NOMO-1 (cell line): ENCODE results near the gene SLC3A2.
"Not testable (repeated sequence)": the region's sequence is repeated elsewhere in the genome, so short reads cannot be mapped to it uniquely, and the experiment has no call there.

Experiments used
- DNase-seq, 2 experiments: peaks; one replicate each; lab custom pipeline; 2025; ENCODE audit not compliant: unreplicated experiment in 2 of 2; lab: John Stamatoyannopoulos, UW

The SLC3A2 gene

GRCh38 chr11:62851807-62852522 lies 28.7 kb upstream of the SLC3A2 start:
- DNase-seq = no peak

GRCh38 chr11:62852523-62853188 lies 28.0 kb upstream of the SLC3A2 start:
- DNase-seq = no peak

GRCh38 chr11:62853279-62853965 lies 27.3 kb upstream of the SLC3A2 start:
- no peak for DNase-seq

GRCh38 chr11:62854013-62854824 lies 26.5 kb upstream of the SLC3A2 start:
- peak in 1 of 2 experiments; percentile 18 for DNase-seq

- peak in 1 of 2 experiments; percentile 45 for DNase-seq
Observed at GRCh38 chr11:62854825-62855570, 25.7 kb upstream of the SLC3A2 start.

- DNase-seq = peak; percentile 95 to 96
Observed at GRCh38 chr11:62855571-62856332, 24.9 kb upstream of the SLC3A2 start.

GRCh38 chr11:62856333-62856895 lies 24.3 kb upstream of the SLC3A2 start:
- no peak for DNase-seq

GRCh38 chr11:62857541-62857982 lies 23.1 kb upstream of the SLC3A2 start:
- no peak for DNase-seq

GRCh38 chr11:62858201-62858600 lies 22.5 kb upstream of the SLC3A2 start:
- DNase-seq = no peak

GRCh38 chr11:62859281-62859703 lies 21.4 kb upstream of the SLC3A2 start:
- DNase-seq = not testable (repeated sequence)

GRCh38 chr11:62860835-62861563 lies 19.7 kb upstream of the SLC3A2 start:
- DNase-seq = no peak

GRCh38 chr11:62861564-62862192 lies 19.0 kb upstream of the SLC3A2 start:
- DNase-seq = not testable (repeated sequence)

- no peak for DNase-seq
Observed at GRCh38 chr11:62863687-62864335, 16.9 kb upstream of the SLC3A2 start.

GRCh38 chr11:62865635-62866034 lies 15.1 kb upstream of the SLC3A2 start:
- DNase-seq = no peak

- no peak for DNase-seq
Observed at GRCh38 chr11:62874851-62875250, 5.8 kb upstream of the SLC3A2 start.

GRCh38 chr11:62875698-62876478 lies 4.8 kb upstream of the SLC3A2 start:
- DNase-seq = no peak

GRCh38 chr11:62876712-62877111 lies 4.0 kb upstream of the SLC3A2 start:
- DNase-seq = no peak
